ENCODE data around the gene MROH7.

The MROH7 gene

GRCh38 chr1:54686155-54686554, 44.6 kb downstream of the MROH7 start:
- peak in 1 of 10 donors; percentile 69 for DNase-seq
- intact Hi-C loops (cut with DNase I), result no loop called here

- intact Hi-C loops (cut with DNase I), result no loop called here
- no peak for DNase-seq
Measured at GRCh38 chr1:54694771-54695170, 53.2 kb downstream of the MROH7 start.

GRCh38 chr1:54695221-54695620, 53.6 kb downstream of the MROH7 start:
- intact Hi-C loops (cut with DNase I), result no loop called here
- DNase-seq, result no peak

- DNase-seq, result no peak
- intact Hi-C loops (cut with DNase I), result no loop called here
Measured at GRCh38 chr1:54695764-54696163, 54.2 kb downstream of the MROH7 start.

- no peak for DNase-seq
- intact Hi-C loops (cut with DNase I), result no loop called here
Measured at GRCh38 chr1:54696262-54696661, 54.7 kb downstream of the MROH7 start.

GRCh38 chr1:54697896-54698295, 56.3 kb downstream of the MROH7 start:
- DNase-seq, result no peak
- intact Hi-C loops (cut with DNase I), result no loop called here

GRCh38 chr1:54698346-54698745, 56.8 kb downstream of the MROH7 start:
- no peak for DNase-seq
- intact Hi-C loops (cut with DNase I), result no loop called here

GRCh38 chr1:54699936-54700525, 58.4 kb downstream of the MROH7 start:
- intact Hi-C loops (cut with DNase I), result no loop called here
- DNase-seq, result no peak

- DNase-seq, result no peak
- intact Hi-C loops (cut with DNase I), result no loop called here
Measured at GRCh38 chr1:54701066-54701465, 59.5 kb downstream of the MROH7 start.

GRCh38 chr1:54701996-54702395, 60.4 kb downstream of the MROH7 start:
- intact Hi-C loops (cut with DNase I), result no loop called here
- no peak for DNase-seq

- DNase-seq, result no peak
- intact Hi-C loops (cut with DNase I), result no loop called here
Measured at GRCh38 chr1:54703471-54703870, 61.9 kb downstream of the MROH7 start.

- intact Hi-C loops (cut with DNase I), result no loop called here
- DNase-seq, result no peak
Measured at GRCh38 chr1:54705153-54705552, 63.6 kb downstream of the MROH7 start.

- intact Hi-C loops (cut with DNase I), result no loop called here
- DNase-seq, result no peak
Measured at GRCh38 chr1:54706419-54706818, 64.8 kb downstream of the MROH7 start.

GRCh38 chr1:54708385-54708784, 66.8 kb downstream of the MROH7 start:
- no peak for DNase-seq
- intact Hi-C loops (cut with DNase I), result no loop called here

GRCh38 chr1:54709547-54710292, 68.1 kb downstream of the MROH7 start:
- intact Hi-C loops (cut with DNase I), result no loop called here
- DNase-seq, result no peak

- no peak for DNase-seq
- intact Hi-C loops (cut with DNase I), result no loop called here
Measured at GRCh38 chr1:54710434-54710833, 68.8 kb downstream of the MROH7 start.

GRCh38 chr1:54710841-54711240, 69.3 kb downstream of the MROH7 start:
- intact Hi-C loops (cut with DNase I), result no loop called here

GRCh38 chr1:54711536-54711935, 70.0 kb downstream of the MROH7 start:
- DNase-seq, result no peak
- intact Hi-C loops (cut with DNase I), result no loop called here

More at GRCh38 chr1:54710841-54711240, 69.3 kb downstream of the MROH7 start:
- no peak for DNase-seq

- intact Hi-C loops (cut with DNase I), result no loop called here
- DNase-seq, result peak in 1 of 10 donors; percentile 14
Measured at GRCh38 chr1:54714881-54715492, 73.4 kb downstream of the MROH7 start.

- intact Hi-C loops (cut with DNase I), result loop anchor here (2.0 kb wide), 1 partner anchor 49 kb away; the partner anchor contains the start of gene PARS2
- peak; percentile 76 to 98 (median 86) for DNase-seq
Measured at GRCh38 chr1:54715493-54716298, 74.1 kb downstream of the MROH7 start, which contains the start of gene TTC4. Gene TTC4 (plus strand): TSS chr1:54715861. CDS start chr1:54715909, 48 bp downstream.
